ENCODE results near the gene INCA1.

The INCA1 gene

DNA sequence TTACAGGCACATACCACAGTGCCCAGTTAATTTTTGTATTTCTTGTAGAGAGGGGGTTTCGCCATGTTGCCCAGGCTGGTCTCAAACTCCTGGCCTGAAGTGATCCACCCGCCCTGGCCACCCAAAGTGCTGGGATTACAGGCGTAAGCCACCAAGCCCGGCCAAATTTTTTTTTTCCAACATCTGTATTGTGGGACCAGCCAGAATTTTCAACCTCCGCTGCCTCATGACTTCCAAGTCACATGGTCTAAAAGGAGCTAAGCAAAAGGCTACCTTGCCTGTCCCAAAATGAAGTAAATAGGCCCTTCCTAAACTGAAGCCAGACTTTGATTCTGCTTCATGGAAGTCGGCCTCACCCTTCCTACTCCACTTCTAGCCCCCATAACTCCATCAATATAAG lies 25.5 kb downstream of the INCA1 start:
- no peak for DNase-seq (ENCODE audit: low read depth in 2 of 3, low spot score in 2 of 3)

DNA sequence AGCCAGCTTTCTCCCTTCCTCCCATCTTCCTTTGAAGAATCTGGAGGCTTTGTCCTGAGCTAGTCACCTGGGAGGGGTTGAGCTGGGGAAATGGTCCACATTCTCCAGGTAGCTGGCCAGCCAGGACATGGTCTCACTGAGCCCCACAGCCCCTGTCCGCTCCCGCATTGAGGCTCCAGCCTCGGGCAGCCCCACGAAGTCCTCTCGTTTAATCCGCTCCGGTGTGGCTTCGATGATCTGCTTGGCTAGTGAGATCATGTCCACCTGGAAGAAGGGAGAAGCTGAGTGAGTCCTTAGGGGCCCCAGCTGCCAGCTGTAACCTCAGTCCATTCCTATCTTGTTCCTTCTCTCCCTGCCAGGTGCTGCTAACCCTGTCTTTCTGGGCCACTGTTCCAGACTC lies 27.0 kb downstream of the INCA1 start:
- no peak for DNase-seq (ENCODE audit: low read depth in 2 of 3, low spot score in 2 of 3)

DNA sequence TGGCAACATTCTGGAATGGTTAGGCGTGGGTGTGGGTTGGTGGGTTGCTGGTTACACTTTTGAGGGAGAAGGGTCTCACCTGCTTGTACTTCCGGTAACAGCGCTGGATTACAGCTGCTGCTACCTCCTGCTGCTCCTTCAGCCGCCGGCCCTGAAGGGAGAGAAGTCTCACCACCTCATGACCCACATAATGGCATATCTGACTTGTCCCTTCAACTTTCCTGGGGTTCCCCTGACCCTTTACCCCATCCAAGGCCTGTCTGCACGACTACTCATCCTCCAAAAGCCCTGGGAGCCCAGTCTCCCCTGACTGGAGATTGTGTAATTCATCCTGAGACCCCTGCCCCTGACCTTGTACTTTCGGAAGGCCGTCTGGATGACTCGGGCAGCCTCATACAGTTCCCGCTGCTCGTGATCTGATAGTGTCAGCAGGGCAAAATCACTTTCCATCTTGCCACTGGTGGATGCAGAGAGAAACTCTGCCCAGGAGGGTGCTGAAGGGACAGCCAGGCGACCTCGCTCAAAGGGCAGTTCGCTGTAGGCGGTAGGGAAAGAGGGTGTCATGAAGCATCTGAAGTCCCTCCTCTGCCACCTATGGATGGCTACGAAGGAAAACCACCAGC lies 27.7 kb downstream of the INCA1 start:
- peak in 2 of 3 experiments; percentile 25 to 46 for DNase-seq (ENCODE audit: low read depth in 2 of 3, low spot score in 2 of 3)

DNA sequence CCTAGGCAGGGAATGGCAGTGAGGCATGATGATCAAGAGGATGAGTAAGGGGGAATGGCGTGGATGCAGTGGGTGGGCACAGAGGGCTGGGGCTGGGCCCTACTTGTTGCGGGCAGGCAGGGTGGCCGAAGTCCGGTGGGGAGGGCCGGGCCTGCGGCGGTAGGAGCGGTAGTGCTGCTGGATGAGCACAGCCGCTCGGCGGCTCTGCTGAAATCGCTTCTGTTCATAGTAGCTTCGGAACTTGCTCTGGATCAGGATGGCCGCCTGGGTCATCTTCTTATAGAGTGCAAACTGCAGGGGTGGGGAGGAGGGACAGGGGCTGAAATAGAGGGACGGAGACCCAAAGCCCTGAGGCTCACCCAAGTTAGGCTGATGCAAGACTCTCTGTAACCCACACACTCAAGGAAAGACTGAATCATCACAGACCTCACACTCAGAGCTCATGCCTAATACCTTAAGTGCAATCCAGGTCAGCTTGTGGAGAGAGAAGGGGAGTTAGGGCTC lies 28.2 kb downstream of the INCA1 start:
- DNase-seq (ENCODE audit: low read depth in 2 of 3, low spot score in 2 of 3) = peak; percentile 40 to 60 (median 52)

DNA sequence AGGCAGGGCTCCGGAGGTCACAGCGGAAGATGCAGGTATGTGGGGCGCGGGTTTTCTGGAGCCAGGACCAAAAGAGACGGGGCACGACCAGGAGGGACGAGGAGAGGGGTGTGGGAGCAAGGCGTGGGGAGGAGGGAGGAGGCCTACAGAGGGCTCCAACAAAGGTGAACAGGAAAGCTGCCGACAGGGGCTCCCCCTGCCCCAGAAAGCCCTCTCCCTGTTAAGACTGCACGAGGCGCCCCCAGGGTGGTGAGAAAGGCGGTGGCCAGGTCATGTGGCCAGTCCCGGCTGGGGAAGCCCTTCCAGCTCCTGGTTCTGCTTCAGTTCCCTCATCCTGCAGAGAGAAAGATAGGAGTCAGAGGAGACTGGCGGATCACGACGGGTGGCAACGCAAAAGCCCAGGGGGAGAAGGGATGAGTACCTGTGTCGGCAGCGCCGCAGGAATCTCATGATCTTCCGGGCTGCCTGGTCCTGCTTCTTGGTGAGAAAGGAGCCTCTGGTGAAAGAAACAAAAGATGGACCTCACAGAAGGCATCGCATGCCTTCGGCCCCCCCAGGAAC lies 28.8 kb downstream of the INCA1 start:
- peak in 1 of 3 experiments; percentile 29 for DNase-seq (ENCODE audit: low read depth in 2 of 3, low spot score in 2 of 3)

DNA sequence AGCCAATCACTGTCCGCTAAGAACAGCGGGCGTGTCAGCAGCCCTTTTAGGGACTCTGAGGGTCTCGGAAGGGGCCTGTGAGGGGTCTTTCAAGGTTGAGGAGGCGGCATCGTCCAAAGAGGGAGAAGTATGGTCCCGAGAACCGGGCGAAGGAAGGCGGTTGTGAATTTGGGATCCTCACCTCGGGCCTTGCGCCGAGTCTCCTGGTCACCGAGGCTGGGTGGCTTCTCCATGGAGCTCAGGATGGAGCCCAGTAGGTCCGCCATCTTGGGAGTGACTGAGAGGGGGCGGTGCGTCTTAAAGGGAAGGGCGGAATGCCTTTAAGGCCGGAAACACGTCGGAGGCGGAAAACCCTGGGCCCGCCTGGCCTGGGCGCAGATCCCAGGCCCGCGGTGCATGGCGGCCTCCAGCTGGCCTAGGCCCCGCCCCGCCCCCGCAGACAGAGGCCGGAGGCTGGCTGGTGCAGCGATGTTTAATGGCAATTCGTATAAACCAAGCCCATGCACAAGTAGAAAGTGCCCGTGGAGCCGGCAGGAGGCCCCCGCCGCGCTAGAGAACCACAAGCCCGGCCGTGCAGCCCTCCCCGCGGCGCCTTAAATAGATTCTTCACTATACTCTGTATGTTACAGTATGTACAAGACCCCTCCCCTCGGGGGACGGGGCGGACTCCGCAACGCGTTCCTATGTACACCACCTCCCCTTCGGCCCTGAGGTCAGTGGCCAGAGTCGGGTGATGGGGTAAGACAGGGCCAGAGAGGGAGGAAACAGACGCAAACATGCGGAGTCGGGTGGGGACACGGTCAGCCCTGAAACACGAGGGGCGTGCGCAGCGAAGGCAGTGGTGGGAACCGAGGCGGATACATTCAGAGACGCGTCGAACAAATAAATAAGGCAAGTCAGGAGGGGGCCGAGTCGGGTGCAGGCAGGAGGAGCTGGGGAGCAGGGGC lies 29.5 kb downstream of the INCA1 start, which contains the start of gene SPAG7:
SPAG7 (minus strand) TSS at position 279 of the 947 bp plus-strand sequence; CDS start at position 266, 13 bp downstream.
- DNase-seq (ENCODE audit: low read depth in 2 of 3, low spot score in 2 of 3) = peak; percentile 86 to 89 (median 86)

DNA sequence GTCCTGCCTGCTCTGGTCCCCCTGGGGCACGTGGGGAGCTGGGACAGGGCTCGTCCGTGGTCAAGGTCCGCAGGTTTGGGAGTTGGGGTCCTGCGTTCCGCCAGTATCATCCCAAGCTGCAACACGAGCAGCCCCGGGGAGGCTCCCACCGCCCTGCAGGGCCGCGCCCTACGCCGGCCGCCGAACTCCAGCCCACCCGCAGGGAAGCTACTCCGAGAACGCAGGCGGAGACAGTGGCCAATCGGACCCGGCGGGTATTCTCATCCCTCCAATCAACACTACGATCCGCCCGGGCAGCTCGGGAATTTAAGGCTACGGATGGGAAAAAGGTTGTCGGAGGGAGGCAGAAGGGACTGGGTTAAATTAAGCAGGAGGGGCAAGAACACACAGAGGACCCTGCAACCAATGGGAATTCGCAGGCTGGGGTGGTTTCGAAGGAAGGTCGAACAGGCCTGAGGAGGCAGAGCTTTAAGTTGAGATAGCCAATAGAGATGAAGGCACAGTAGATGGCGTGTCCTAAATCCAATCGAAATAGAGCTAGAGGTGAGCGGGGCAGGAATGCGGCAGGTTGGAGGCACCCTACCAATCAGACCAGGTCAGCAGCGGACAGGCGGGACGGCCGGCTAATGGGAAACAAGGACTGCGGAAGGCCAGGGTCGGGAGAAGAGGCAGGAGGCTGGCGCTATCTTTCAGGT lies 30.3 kb downstream of the INCA1 start:
- DNase-seq (ENCODE audit: low read depth in 2 of 3, low spot score in 2 of 3) = peak; percentile 41 to 84 (median 76)

DNA sequence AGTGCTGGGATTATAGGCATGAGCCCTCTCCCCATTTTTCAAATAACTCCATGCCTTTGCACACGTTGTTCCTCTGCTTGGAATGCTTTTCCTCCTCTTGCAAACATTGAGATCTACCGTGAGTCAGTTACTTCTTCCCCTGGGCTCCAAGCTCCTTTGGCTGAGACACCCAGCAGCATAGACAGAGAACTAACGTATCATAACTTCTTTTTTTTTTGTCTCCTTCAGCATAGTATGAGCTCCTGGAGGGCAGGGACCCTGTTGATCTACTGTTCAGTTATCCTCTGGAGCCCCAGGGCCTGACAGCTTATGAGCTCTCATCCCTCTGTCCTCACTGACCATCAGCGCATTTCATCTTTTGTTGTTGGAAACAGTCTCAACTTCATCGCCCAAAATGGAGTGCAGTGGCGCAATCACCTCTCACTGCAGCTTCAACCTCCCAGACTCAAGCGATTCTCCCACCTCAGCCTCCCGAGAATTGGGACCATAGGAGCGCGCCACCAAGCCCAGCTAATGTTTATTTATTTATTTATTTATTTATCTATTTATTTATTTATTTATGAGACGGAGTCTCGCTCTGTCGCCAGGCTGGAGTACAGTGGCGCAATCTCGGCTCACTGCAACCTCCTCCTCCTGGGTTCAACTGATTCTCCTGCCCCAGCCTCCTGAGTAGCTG lies 31.9 kb downstream of the INCA1 start:
- DNase-seq (ENCODE audit: low read depth in 2 of 3, low spot score in 2 of 3) = no peak

DNA sequence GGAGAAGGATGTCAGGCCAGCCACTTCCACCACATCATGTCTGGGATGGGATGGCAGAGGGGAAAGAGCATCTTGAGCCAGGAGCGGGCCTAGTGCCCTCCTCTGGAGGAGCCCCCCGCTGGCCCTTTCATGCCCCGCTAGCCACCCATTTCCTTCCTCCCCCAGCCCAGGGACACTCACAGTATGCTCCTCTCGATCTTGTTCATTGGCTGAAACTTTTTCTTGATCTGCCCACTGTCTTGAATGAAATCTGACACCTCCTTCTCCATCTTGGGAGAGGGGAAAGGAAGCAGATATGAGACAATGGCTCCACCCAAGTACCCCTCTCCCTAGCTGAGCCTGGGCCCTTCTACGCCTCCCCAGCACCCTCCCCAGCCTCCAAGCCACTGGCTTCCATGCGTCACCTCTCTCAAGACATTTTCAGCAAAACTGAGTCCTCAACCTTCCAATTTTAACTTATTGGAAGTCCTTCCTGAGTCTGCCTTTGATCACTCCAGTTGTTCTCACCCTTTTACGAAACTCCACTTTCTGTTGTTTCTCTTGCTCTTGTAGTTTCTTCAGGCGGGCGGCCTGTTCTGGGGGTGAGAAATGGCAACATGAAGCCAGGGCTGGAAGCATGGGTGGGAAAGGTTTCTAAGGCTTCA lies 36.9 kb downstream of the INCA1 start:
- DNase-seq (ENCODE audit: low read depth in 2 of 3, low spot score in 2 of 3) = no peak

DNA sequence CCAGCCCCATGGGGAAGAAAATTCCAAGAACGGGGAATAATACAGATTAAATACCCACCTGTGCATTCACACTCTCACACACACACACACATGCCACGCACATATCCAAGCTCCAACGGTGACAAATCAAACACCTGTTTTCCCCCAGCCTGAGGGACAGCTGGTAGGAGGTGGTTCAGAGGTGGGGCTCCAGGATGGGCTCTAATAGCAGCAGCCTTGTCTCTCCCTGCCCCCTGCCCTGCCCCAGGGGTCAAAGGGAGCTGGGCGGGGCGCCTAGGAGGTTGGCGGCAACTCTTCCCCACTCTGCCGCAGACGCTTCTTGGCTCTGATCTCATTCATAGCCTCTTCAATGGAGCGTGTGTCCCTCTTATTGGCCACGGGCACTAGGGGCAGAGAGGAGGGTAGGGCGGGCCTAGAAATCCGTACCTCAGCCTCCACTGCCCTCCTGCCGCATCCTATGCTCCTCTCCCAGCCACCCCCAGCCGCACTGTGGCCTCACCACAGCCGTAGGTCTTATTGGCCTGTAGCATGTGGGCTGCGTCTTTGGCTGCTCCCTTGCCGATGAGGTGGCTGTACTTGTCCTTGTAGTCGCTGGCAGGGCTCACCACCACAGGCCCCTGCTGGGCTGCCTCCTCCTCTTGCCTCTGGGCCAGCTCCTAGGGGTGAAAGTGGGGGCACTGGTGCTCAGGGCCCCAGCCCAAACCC lies 37.9 kb downstream of the INCA1 start:
- DNase-seq (ENCODE audit: low read depth in 2 of 3, low spot score in 2 of 3) = no peak

DNA sequence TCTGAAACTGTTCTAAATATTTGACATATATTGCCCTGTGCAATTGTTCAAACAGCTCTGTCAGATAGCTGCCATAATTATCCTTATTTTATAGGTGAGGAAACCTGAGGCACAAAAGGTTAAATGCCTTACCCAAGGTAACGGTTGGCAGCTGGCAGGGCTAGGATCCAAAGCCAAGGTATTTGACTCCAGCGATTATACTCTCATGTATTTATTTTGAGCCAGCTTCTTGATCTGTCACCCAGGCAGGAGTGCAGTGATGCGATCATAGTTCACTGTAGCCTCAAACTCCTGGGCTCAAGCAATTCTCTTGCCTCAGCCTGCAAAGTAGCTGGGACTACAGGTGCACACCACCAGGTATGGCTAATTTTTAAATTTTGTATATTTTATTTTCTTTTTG lies 39.2 kb downstream of the INCA1 start:
- DNase-seq (ENCODE audit: low read depth in 2 of 3, low spot score in 2 of 3) = no peak

DNA sequence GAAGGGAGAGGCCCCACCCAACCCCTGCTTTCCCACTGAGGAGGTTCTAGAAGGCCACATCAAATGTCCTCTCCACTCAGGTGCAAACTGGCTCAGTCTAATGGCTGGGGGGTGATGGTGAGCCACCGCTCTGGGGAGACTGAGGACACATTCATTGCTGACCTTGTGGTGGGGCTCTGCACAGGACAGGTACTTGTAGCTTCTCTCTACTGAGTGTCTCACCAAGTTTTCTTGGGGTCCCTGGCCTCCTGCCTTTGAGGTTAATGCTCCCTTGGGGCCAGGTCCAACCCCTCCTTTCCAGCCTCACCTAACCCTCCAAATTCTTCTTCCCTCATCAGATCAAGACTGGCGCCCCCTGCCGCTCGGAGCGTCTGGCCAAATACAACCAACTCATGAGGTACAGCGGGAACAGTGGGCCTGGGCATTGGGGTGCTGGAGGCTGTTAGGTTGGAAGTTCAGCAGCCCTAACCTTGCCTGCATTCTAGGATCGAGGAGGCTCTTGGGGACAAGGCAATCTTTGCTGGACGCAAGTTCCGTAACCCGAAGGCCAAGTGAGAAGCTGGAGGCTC lies 40.7 kb downstream of the INCA1 start:
- DNase-seq (ENCODE audit: low read depth in 2 of 3, low spot score in 2 of 3) = no peak

DNA sequence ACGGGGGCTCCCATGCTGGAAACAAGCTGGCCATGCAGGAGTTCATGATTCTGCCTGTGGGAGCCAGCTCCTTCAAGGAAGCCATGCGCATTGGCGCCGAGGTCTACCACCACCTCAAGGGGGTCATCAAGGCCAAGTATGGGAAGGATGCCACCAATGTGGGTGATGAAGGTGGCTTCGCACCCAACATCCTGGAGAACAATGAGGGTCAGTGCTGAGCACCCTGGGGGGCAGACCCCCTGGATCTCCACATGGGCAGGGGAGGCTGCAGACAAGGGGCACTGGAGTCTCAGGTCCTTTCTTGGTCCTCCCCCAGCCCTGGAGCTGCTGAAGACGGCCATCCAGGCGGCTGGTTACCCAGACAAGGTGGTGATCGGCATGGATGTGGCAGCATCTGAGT lies 42.2 kb downstream of the INCA1 start:
- no peak for DNase-seq (ENCODE audit: low read depth in 2 of 3, low spot score in 2 of 3)

DNA sequence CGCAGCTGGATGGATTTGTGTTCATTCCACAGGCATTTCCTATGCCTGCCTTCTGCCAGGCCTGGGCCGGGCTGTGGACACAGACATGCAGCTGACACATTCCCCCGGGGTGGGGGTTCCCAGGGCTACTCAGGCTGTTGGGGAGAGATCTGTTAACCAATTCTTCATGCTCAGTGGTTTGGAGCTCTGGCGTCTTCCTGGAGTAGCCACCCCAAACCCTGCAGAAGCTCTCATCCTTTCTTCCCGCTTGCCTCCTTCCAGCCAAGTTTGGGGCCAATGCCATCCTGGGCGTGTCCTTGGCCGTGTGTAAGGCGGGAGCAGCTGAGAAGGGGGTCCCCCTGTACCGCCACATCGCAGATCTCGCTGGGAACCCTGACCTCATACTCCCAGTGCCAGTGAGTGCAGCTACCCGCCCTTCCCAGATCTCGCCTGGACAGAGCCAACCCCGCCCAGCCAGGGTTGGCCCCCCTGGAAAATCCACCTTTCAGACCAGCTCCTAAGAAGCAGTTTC lies 43.8 kb downstream of the INCA1 start:
- no peak for DNase-seq (ENCODE audit: low read depth in 2 of 3, low spot score in 2 of 3)

DNA sequence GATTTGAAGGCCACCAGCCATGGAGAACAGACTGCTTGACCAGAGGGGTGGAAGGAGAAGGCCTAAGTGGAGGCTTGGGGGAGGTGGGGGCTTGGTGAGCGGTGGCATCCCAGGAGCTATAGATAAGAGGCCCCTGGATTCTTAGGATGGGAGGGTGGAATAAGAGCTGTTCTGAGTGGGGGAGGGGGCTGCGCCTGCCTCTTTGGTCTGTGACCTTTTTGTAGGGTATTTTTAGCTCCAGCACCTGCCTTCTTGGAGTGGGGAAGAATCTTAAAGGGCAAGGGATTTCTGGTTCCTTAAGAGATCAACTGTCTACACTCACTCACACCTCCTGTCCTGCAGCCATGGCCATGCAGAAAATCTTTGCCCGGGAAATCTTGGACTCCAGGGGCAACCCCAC lies 45.8 kb downstream of the INCA1 start:
- no peak for DNase-seq (ENCODE audit: low read depth in 2 of 3, low spot score in 2 of 3)

DNA sequence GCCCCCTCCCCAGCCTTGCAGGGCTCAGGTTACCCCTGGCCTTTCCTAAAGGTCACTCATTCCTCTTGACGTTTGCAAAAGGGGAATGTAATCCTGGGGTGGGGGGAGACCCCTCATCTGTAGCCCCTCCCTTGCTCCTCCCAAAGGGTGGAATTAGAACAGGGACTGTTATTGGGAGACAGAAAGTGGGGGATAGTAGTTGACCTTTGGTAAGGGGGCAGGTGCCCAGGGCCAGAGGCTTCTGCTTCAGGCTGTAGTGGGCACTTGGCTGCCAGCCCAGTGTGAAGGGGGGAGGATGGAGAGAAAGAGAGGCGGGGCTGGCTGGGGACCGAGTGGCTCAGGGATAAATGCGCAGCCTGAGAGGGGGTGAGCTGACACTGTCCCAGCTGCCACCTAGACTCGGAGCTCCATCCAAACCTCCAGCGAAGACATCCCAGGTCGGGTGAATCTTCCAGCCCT lies 46.5 kb downstream of the INCA1 start, which contains the start of gene ENO3:
ENO3 (plus strand) TSS at position 374 of the 459 bp plus-strand sequence. CDS start 711 bp downstream, outside the sequence.
- no peak for DNase-seq (ENCODE audit: low read depth in 2 of 3, low spot score in 2 of 3)

DNA sequence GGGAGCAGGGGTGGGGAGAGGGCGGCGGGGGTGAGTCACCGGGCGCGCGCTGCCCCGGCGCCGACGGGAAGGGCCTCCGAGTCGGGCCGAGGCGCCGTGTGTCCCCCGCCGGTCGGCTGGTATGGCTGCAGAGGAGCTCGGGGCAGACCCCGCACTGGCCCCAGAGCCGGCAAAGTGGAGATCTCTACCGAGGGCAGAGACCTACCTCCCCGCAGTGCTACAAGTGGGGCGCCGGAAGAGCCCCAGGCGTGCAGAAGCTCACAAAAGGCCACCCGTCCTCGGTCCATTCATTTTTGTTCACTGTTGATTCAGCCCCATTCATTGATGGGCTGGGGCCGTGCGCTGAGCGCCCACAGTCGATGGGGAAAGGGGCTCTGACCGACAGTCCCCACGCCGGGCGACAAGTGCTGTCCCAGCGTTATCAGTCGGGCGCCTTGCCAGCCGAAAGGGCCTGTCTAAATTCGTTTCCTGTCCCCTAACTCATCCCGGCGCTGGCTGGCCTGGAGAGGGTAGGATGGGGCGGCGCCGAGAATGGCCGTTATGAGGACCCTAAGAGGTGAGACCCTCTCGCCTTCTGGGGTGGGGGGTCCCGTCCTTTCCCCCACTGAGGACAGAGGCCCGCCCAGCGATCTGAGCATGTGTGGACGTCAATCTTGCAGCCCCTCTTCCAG lies 47.1 kb downstream of the INCA1 start:
- no peak for DNase-seq (ENCODE audit: low read depth in 2 of 3, low spot score in 2 of 3)

All from activated CD8-positive, alpha-beta memory T cell treated with anti-CD3 and anti-CD28 coated beads for 48 hours (primary cell).